Aorta (tissue), 5 donors: ENCODE results near the gene ORM1. TPM values are rescaled to one million over a fixed set of nuclear protein-coding genes. Genes with fewer than 3 reads are reported as not detected.
A peak's percentile ranks its signal among the peaks of the same experiment; 100 is the strongest.
"Not testable (repeated sequence)": the region's sequence is repeated elsewhere in the genome, so short reads cannot be mapped to it uniquely, and the experiment has no call there.

ENCODE experiments used
- ATAC-seq: fragments of 200-7000 bp; cut with Tn5 transposase; one replicate; pipeline ENCODE4 v1.9.1; 2022; ENCODE audit warnings: moderate library complexity; ENCODE audit not compliant: low FRiP score
- DNase-seq, 2 donors: peaks; one replicate each; pipeline ENCODE4 v3.0.0-alpha.2; 2020
- H3K27ac ChIP-seq, 2 donors: one replicate each; pipeline ENCODE4 v1.5.1; 2013; ENCODE audit warnings: low read length in 2 of 2, mild to moderate bottlenecking in 2 of 2, moderate library complexity in 2 of 2, control low read depth in 1 of 2, inconsistent platforms in 1 of 2, low read depth in 1 of 2
- H3K27me3 ChIP-seq, 2 donors: one replicate each; pipeline ENCODE4 v1.6.1; 2013; ENCODE audit warnings: control low read depth in 1 of 2, low read length in 1 of 2, mild to moderate bottlenecking in 1 of 2, moderate library complexity in 1 of 2; ENCODE audit not compliant: insufficient read depth in 2 of 2, control insufficient read depth in 1 of 2
- H3K36me3 ChIP-seq, 2 donors: one replicate each; pipeline ENCODE4 v1.6.1; 2013; ENCODE audit warnings: control low read depth in 1 of 2, low read length in 1 of 2, mild to moderate bottlenecking in 1 of 2; ENCODE audit not compliant: insufficient read depth in 2 of 2, control insufficient read depth in 1 of 2
- H3K4me1 ChIP-seq, 2 donors: one replicate each; pipeline ENCODE4 v1.6.1; 2013; ENCODE audit warnings: low read length in 2 of 2, control low read depth in 1 of 2, mild to moderate bottlenecking in 1 of 2, moderate library complexity in 1 of 2; ENCODE audit not compliant: insufficient read depth in 2 of 2, control insufficient read depth in 1 of 2
- H3K4me3 ChIP-seq, 2 donors: one replicate each; pipeline ENCODE4 v1.5.1; 2013; ENCODE audit warnings: low read length in 2 of 2, control low read depth in 1 of 2, mild to moderate bottlenecking in 1 of 2
- H3K9me3 ChIP-seq: one replicate; pipeline ENCODE4 v1.6.1; 2013; ENCODE audit warnings: mild to moderate bottlenecking, low read length; ENCODE audit not compliant: control insufficient read depth
- WGBS, 2 donors: extraction: QIAGEN DNeasy Blood & Tissue Kit; methylation state at CpG; one replicate each; pipeline ENCODE4 v1.1.7; 2013; 5-methylcytosine and 5-hydroxymethylcytosine counted together
- intact Hi-C, 2 donors: fragments of 100-400 bp; cut with DNase I; formaldehyde crosslinking; loops; one replicate each; pipeline versions ENCODE4 v1.14.2 to v1.15.0; 2022
- polyA plus RNA-seq, 2 donors: library from polyadenylated mRNA; stranded (reverse); fragments of 200-250 nt; gene quantifications; one replicate each; pipeline ENCODE4 v1.2.3, GENCODE V29; 2013
- total RNA-seq, 2 donors: library from RNA; stranded (reverse); fragmentation: NEBNext Ultra II Directional; extraction: Animal tissue kit (Norgen Biotek cat#: 25700); gene quantifications; one replicate each; pipeline ENCODE4 v1.2.1, GENCODE V29; 2021
- donor health status: healthy with polysubstance abuse.
- donor health status: Bipolar disorder and iron deficiency.
- donor health status: DM: no; HTN: no; CAD: no.
- donor health status: DM: no; HTN: no; CAD: no.
- donor health status: DM: yes; HTN: yes; CAD: no.

The ORM1 gene
- total and polyA plus RNA-seq, 4 donors: 0.28 to 3.0 (median 0.45) TPM; not detected in 1

DNA sequence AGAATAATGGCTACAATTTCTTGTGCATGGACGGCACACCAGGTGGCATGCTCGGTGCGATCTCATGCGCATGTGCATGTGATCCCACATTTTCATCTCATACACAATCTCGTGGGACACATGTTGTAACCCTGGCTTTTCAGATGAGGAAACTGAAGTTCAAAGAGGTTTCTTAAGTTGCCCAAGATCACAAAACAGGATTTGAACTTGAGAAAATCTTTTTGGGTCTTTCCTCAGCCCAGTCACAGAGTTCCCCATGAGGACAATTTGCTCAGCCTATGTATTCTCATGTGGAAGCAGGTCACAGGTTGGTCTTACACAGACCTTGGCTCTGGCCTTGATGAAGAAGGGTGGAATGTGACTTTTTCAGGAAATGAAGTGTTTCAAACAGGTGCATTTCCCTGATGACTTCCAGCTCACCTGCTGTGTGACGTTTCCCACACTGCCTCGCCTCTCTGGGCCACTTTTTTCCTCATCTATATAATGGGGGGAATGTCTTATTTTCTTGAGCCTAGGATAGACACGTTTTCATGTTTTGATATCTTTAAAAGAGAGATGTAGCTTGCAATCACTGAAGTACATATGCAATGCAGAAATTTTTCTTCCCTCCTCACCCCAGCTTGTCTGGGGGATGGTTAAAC lies 7.1 kb upstream of the ORM1 start:
- no peaks in the 10 kb centered on the region for H3K9me3 ChIP-seq
- DNase-seq: peak in 1 of 2 donors; percentile 5
- H3K27ac ChIP-seq: no peak overlapping the region
- no peak overlapping the region for H3K4me3 ChIP-seq
- 76 to 78% methylated on average over 8 of the region's 8 CpGs for WGBS, 2 donors
- H3K36me3 ChIP-seq: no peaks in the 10 kb centered on the region
- no peak for ATAC-seq
- no peaks in the 10 kb centered on the region for H3K4me1 ChIP-seq
- intact Hi-C loops: no loop called here
- no peaks in the 10 kb centered on the region for H3K27me3 ChIP-seq

- Histone ChIP-seq H3K27me3 (no peaks in the 10 kb centered on the region), H3K27ac (no peak overlapping the region), H3K36me3 (no peaks in the 10 kb centered on the region), H3K4me1 (no peaks in the 10 kb centered on the region), H3K4me3 (no peak overlapping the region), H3K9me3 (no peaks in the 10 kb centered on the region)
- WGBS, 2 donors: 68% methylated on average over 10 of the region's 10 CpGs
- DNase-seq: peak in 1 of 2 donors; percentile 63
- no peak for ATAC-seq
- intact Hi-C loops: no loop called here
Observed at GRCh38 chr9:114316605-114317230, 6.2 kb upstream of the ORM1 start.

DNA sequence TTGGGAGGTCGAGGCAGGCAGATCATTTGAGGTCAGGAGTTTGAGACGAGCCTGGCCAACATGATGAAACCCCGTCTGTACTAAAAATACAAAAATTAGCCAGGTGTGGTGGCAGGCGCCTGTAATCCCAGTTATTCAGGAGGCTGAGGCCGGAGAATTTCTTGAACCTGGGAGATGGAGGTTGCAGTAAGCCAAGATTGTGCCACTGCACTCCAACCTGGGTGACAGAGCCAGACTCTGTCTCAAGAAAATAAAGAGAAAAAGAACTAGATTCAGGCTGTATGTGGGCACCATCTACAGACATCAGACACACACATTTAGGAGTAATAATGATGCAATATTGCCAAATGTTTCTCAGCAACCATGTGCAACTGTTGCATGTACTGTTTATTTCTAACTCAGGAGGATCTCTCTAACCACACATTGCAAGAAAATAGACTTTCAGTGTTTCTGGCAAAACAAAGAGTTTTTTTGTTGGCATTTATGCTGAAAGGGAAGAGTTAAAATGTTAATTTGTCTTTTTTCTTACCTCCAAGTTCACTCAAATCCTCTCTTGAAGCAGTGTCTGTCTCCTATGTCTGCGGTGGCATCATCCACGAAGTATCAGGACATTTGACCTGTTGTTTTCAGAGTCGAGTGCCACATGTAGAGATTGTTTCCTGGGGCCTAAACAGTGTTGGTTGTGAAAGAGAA lies 5.1 kb upstream of the ORM1 start:
- intact Hi-C loops: no loop called here
- WGBS, 2 donors: 87 to 89% methylated on average over 8 of the region's 8 CpGs
- no peaks in the 10 kb centered on the region for H3K27me3 ChIP-seq
- DNase-seq (no peak), ATAC-seq (no peak)
- H3K27ac ChIP-seq: no peak overlapping the region
- H3K4me3 ChIP-seq: no peak overlapping the region
- H3K36me3 ChIP-seq: no peaks in the 10 kb centered on the region
- no peaks in the 10 kb centered on the region for H3K9me3 ChIP-seq
- no peaks in the 10 kb centered on the region for H3K4me1 ChIP-seq

- H3K36me3 ChIP-seq: no peaks in the 10 kb centered on the region
- intact Hi-C loops: no loop called here
- no peak for ATAC-seq
- H3K4me1 ChIP-seq: no peaks in the 10 kb centered on the region
- H3K27me3 ChIP-seq: no peaks in the 10 kb centered on the region
- H3K27ac ChIP-seq: no peak overlapping the region
- no peaks in the 10 kb centered on the region for H3K9me3 ChIP-seq
- peak in 1 of 2 donors; percentile 25 for DNase-seq
- H3K4me3 ChIP-seq: no peak overlapping the region
- 82 to 93% methylated on average over 8 of the region's 8 CpGs for WGBS, 2 donors
Observed at GRCh38 chr9:114318416-114318815, 4.5 kb upstream of the ORM1 start.

GRCh38 chr9:114319147-114319546 lies 3.8 kb upstream of the ORM1 start:
- intact Hi-C loops: no loop called here
- Histone ChIP-seq H3K4me3 (no peak overlapping the region), H3K4me1 (no peaks in the 10 kb centered on the region), H3K36me3 (no peaks in the 10 kb centered on the region), H3K27me3 (no peaks in the 10 kb centered on the region), H3K27ac (no peak overlapping the region), H3K9me3 (no peaks in the 10 kb centered on the region)
- WGBS, 2 donors: 77 to 79% methylated on average over 3 of the region's 3 CpGs
- ATAC-seq (no peak), DNase-seq (no peak)

DNA sequence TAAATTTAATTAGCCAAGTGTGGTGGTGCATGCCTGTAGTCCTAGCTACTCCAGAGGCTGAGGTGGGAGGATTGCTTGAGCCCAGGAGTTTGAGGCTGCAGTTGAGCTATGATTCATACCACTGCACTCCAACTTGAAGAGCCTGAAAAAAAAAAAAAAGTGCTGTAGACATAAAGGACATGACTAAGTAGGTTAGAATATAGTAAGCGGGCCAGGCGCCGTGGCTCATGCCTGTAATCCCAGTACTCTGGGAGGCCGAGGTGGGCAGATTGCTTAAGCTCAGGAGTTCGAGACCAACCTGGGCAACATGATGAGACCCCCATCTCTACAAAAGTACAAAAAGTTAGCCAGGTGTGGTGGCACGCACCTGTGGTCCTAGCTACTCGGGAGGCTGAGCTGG lies 2.2 kb upstream of the ORM1 start:
- ATAC-seq, H3K27ac ChIP-seq, intact Hi-C loops, DNase-seq, H3K4me1 ChIP-seq, H3K4me3 ChIP-seq, H3K36me3 ChIP-seq, H3K27me3 ChIP-seq, H3K9me3 ChIP-seq: not testable (repeated sequence)
- 95 to 98% methylated on average over 7 of the region's 7 CpGs for WGBS, 2 donors

GRCh38 chr9:114321759-114322158 lies 1.1 kb upstream of the ORM1 start:
- Histone ChIP-seq H3K27me3 (no peaks in the 10 kb centered on the region), H3K27ac (no peak overlapping the region), H3K4me3 (no peak overlapping the region), H3K36me3 (no peaks in the 10 kb centered on the region), H3K4me1 (no peaks in the 10 kb centered on the region), H3K9me3 (no peaks in the 10 kb centered on the region)
- intact Hi-C loops: no loop called here
- 76 to 83% methylated on average over 8 of the region's 8 CpGs for WGBS, 2 donors
- ATAC-seq (no peak), DNase-seq (peak in 1 of 2 donors; percentile 28)

DNA sequence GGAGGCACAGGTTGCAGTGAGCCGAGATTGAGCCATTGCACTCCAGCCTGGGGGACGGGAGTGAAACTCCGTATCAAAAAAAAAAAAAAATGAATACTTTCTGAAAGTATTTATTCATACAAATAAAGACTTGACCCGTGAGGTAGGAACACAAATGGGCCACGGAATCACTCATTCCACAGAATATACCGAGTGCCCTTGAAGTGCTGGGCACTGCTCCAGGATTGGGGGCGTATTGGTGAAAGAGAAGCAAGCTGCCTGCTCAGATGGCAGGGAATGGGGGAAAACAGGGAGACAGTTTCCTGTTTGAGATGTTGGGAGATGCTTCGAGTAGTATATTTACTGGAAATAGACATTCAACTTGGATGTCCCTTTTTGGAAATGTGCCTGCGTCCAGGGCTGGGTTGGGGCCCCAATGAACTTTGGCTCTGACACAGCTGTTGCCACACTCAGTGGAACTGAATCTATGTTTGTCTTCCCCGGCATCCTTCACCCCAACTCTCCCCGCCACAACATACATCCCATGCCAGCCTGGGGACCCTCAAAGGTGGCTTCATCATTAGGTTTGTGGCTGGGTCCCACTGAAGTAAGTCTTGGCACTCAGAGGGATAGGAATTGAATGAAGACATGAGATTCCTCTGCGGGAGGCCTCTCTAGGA lies 609 bp upstream of the ORM1 start:
- 72 to 78% methylated on average over 10 to 12 of the region's 12 CpGs for WGBS, 2 donors
- peak in 1 of 2 donors; percentile 44 for DNase-seq

More for the DNA sequence above, 609 bp upstream of the ORM1 start:
- H3K27me3 ChIP-seq, H3K4me1 ChIP-seq, H3K4me3 ChIP-seq, ATAC-seq, intact Hi-C loops, H3K36me3 ChIP-seq, H3K9me3 ChIP-seq, H3K27ac ChIP-seq: not testable (repeated sequence)
